ENCODE results near the gene PRDM16. TPM values are rescaled to one million over a fixed set of nuclear protein-coding genes. Genes with fewer than 3 reads are reported as not detected.

The PRDM16 gene
- total RNA-seq, 1 experiment from 2014 or later = 0.04 TPM

GRCh38 chr1:3255680-3256079, 186.7 kb downstream of the PRDM16 start:
- Histone ChIP-seq H3K4me3 (ENCODE audit: low read length) (no peak overlapping the region), H2AFZ (ENCODE audit: low read length) (no peak overlapping the region), H3K9ac (ENCODE audit: low read length) (no peak overlapping the region), H3K79me2 (ENCODE audit: low read length) (no peaks in the 10 kb centered on the region), H3K9me2 (replicated peaks; ENCODE audit: low read length) (no peaks in the 10 kb centered on the region), H3K27me3 (ENCODE audit: low read length) (peaks cover 70% of the 10 kb centered on the region), H3K4me1 (ENCODE audit: insufficient read depth, low read length) (no peaks in the 10 kb centered on the region), H3K27ac (ENCODE audit: low read length) (no peak overlapping the region), H3F3A (ENCODE audit: low read length, unreplicated experiment) (no peaks in the 10 kb centered on the region), H3K4me2 (ENCODE audit: low read length) (no peak overlapping the region), H3K36me3 (ENCODE audit: low read depth, low read length) (no peaks in the 10 kb centered on the region), H3K9me3 (ENCODE audit: low read length) (no peaks in the 10 kb centered on the region), H4K20me1 (ENCODE audit: low read length) (no peaks in the 10 kb centered on the region)
- DNase-seq (no peak), ATAC-seq (no peak)
- ChIA-PET CTCF (no interaction called here), POLR2A (ENCODE audit: unreplicated experiment) (interaction anchor here (0.6 kb wide), 1 partner anchor 1916 kb away, joined by 4 read pairs; no protein-coding TSS in a partner anchor)
- no peak for TF ChIP-seq CTCF (conservative IDR thresholded peaks at IDR 0.05; ENCODE audit: low read depth, low read length)
- TF ChIP-seq EZH2phosphoT487 (IDR thresholded peaks at IDR 0.05; ENCODE audit: borderline replicate concordance, low read length) = no peak
- no peak for TF ChIP-seq EZH2 (IDR thresholded peaks at IDR 0.05; ENCODE audit: low read length, unreplicated experiment)
- no TSS peak for BruUV-seq (replicated peaks)
- intact Hi-C loops (cut with micrococcal nuclease) = no loop called here

- no peak overlapping the region for H3K27ac ChIP-seq (ENCODE audit: low read length)
- intact Hi-C loops (cut with micrococcal nuclease) = no loop called here
- ChIA-PET POLR2A (ENCODE audit: unreplicated experiment) (no interaction called here), CTCF (no interaction called here)
- H3K36me3 ChIP-seq (ENCODE audit: low read depth, low read length) = no peaks in the 10 kb centered on the region
- H4K20me1 ChIP-seq (ENCODE audit: low read length) = no peaks in the 10 kb centered on the region
- peaks cover 71% of the 10 kb centered on the region for H3K27me3 ChIP-seq (ENCODE audit: low read length)
- ATAC-seq (no peak), DNase-seq (no peak)
- no peaks in the 10 kb centered on the region for H3F3A ChIP-seq (ENCODE audit: low read length, unreplicated experiment)
- no peaks in the 10 kb centered on the region for H3K9me2 ChIP-seq (replicated peaks; ENCODE audit: low read length)
- no peak overlapping the region for H3K4me3 ChIP-seq (ENCODE audit: low read length)
- no peak overlapping the region for H3K4me2 ChIP-seq (ENCODE audit: low read length)
- no peaks in the 10 kb centered on the region for H3K79me2 ChIP-seq (ENCODE audit: low read length)
- H3K9me3 ChIP-seq (ENCODE audit: low read length) = no peaks in the 10 kb centered on the region
- TF ChIP-seq EZH2phosphoT487 (IDR thresholded peaks at IDR 0.05; ENCODE audit: borderline replicate concordance, low read length) (no peak), EZH2 (IDR thresholded peaks at IDR 0.05; ENCODE audit: low read length, unreplicated experiment) (no peak)
- no peak overlapping the region for H3K9ac ChIP-seq (ENCODE audit: low read length)
- H2AFZ ChIP-seq (ENCODE audit: low read length) = no peak overlapping the region
- no peaks in the 10 kb centered on the region for H3K4me1 ChIP-seq (ENCODE audit: insufficient read depth, low read length)
- BruUV-seq (replicated peaks) = no TSS peak
These were observed 188.8 kb downstream of the PRDM16 start for GRCh38 chr1:3257788-3258187.

- BruUV-seq (replicated peaks) = no TSS peak
- no peaks in the 10 kb centered on the region for H4K20me1 ChIP-seq (ENCODE audit: low read length)
- ChIA-PET POLR2A (ENCODE audit: unreplicated experiment) (interaction anchor here (0.8 kb wide), 1 partner anchor 387 kb away, joined by 4 read pairs; no protein-coding TSS in a partner anchor), CTCF (no interaction called here)
- H2AFZ ChIP-seq (ENCODE audit: low read length) = no peak overlapping the region
- H3K9ac ChIP-seq (ENCODE audit: low read length) = no peak overlapping the region
- TF ChIP-seq EZH2phosphoT487 (IDR thresholded peaks at IDR 0.05; ENCODE audit: borderline replicate concordance, low read length) (no peak), CTCF (conservative IDR thresholded peaks at IDR 0.05; ENCODE audit: low read depth, low read length) (no peak), EZH2 (IDR thresholded peaks at IDR 0.05; ENCODE audit: low read length, unreplicated experiment) (no peak)
- H3K79me2 ChIP-seq (ENCODE audit: low read length) = no peaks in the 10 kb centered on the region
- H3F3A ChIP-seq (ENCODE audit: low read length, unreplicated experiment) = no peaks in the 10 kb centered on the region
- ATAC-seq = no peak
- H3K36me3 ChIP-seq (ENCODE audit: low read depth, low read length) = no peaks in the 10 kb centered on the region
- DNase-seq = no peak
- no peaks in the 10 kb centered on the region for H3K9me2 ChIP-seq (replicated peaks; ENCODE audit: low read length)
- H3K27ac ChIP-seq (ENCODE audit: low read length) = no peak overlapping the region
- H3K4me1 ChIP-seq (ENCODE audit: insufficient read depth, low read length) = no peaks in the 10 kb centered on the region
- no peak overlapping the region for H3K4me3 ChIP-seq (ENCODE audit: low read length)
- H3K4me2 ChIP-seq (ENCODE audit: low read length) = no peak overlapping the region
- intact Hi-C loops (cut with micrococcal nuclease) = no loop called here
- H3K9me3 ChIP-seq (ENCODE audit: low read length) = no peaks in the 10 kb centered on the region
- peaks cover 76% of the 10 kb centered on the region for H3K27me3 ChIP-seq (ENCODE audit: low read length)
These were observed 189.5 kb downstream of the PRDM16 start for GRCh38 chr1:3258386-3259003.
